ENCODE results near the gene SSR3.
"Not testable (repeated sequence)": the region's sequence is repeated elsewhere in the genome, so short reads cannot be mapped to it uniquely, and the experiment has no call there.

The SSR3 gene

DNA sequence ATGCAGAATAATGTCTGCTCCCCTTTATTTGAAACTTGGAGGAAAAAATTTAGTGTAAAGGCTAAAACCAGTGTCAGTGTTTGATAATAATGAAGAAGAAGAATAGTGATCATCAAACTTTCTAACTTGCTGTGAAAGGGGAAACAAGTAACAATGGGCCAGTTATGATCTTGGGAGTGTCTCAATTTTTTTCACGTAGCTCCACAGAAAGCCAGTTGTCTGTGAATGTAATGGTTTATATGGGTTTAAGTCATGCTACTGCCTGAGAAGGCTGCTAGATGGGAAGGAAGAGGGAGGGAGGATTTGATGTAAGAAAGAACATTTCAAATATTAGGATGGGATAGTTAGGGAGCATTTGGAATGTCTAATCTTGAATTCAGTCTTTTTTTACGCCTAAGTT, 21.1 kb upstream of the SSR3 start:
- DNase-seq (ENCODE audit: low read depth in 2 of 2, low spot score in 1 of 2), result no peak

GRCh38 chr3:156575641-156576040, 20.7 kb upstream of the SSR3 start:
- no peak for DNase-seq (ENCODE audit: low read depth in 2 of 2, low spot score in 1 of 2)

- DNase-seq (ENCODE audit: low read depth in 2 of 2, low spot score in 1 of 2), result not testable (repeated sequence)
Observed at GRCh38 chr3:156569881-156570280, 15.0 kb upstream of the SSR3 start.

DNA sequence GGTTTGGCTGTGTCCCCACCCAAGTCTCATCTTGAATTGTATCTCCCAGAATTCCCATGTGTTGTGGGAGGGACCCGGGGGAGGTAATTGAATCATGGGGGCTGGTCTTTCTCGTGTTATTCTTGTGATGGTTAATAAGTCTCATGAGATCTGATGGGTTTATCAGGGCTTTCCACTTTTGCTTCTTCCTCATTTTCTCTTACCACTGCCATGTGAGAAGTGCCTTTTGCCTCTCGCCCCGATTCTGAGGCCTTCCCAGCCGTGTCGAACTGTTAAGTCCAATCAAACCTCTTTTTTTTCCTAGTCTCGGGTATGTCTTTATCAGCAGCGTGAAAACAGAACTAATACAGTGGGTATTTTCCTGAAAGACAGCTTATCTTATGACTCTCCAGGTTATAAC, 14.1 kb upstream of the SSR3 start:
- DNase-seq (ENCODE audit: low read depth in 2 of 2, low spot score in 1 of 2), result not testable (repeated sequence)

DNA sequence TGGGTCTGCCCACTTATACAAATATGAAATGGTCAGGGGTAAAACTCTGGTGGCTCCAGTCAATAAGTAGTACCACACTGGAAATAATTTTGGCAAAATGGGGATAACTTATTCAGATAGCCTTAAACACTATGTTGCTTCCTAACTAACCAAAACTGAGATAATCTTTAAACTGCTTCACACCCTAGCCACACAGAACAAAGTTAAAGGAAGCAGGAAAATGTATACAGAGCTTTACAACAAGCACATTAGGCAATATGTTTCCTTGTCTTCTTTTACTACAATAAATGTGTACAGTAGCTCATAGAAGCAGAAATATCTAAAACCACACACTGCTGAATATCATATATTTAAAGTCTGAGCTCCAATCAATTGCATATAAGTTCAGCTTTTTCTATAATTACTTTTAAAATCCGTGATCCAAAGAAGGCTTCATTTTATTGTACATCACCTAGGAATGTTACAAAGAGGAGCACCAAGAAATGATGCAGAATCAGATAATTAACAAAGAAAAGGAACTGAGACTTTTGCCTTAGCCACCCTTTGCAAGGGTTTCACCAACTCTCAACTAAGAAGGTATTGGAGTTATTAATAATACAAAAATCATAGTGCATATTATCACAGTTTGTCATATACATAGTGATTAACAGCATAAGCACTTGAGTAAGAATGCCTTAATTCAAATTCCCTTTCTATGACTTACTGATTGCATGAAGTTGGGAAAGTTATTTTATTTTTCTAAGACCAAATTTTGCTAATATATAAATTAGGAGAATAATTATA, 9.2 kb upstream of the SSR3 start:
- no peak for DNase-seq (ENCODE audit: low read depth in 2 of 2, low spot score in 1 of 2)

GRCh38 chr3:156562486-156562885, 7.6 kb upstream of the SSR3 start:
- DNase-seq (ENCODE audit: low read depth in 2 of 2, low spot score in 1 of 2), result not testable (repeated sequence)

GRCh38 chr3:156561533-156561932, 6.6 kb upstream of the SSR3 start:
- DNase-seq (ENCODE audit: low read depth in 2 of 2, low spot score in 1 of 2), result no peak

GRCh38 chr3:156559321-156559720, 4.4 kb upstream of the SSR3 start:
- DNase-seq (ENCODE audit: low read depth in 2 of 2, low spot score in 1 of 2), result no peak

DNA sequence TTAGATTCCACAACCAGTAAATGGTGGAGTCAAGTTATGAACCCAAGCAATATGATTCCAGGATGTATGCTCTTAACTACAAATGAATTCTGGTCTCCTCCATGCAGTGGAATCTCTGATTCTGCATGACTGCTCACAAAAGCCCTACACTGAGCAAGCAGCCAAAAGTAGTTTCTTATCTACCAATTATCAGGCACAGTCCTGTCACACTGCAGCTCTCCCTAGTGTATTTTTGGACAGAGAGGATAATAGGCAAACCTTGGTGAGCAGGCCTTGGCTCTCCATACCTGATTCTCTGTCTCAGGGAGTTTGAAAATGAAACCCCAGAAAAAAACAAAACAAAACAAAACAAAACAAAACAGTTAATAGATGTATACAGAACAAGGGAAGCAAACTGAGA, 3.5 kb upstream of the SSR3 start:
- no peak for DNase-seq (ENCODE audit: low read depth in 2 of 2, low spot score in 1 of 2)

DNA sequence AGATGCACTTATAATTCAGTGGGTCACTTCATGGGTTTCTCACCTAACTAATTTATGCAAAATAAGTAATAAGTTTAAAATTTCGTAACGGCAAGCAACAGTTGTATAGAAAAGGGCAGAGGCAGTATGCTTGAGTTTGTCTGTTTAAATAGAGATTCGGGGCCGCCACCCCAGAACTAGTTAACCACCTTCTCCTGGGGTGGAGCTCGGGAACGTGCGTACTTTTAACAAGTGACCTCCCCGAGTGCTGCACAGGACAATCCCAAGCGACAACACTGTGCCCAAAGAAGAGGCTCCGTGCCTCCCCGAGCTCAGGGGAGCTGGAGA, 439 bp downstream of the SSR3 start:
- no peak for DNase-seq (ENCODE audit: low read depth in 2 of 2, low spot score in 1 of 2)

DNA sequence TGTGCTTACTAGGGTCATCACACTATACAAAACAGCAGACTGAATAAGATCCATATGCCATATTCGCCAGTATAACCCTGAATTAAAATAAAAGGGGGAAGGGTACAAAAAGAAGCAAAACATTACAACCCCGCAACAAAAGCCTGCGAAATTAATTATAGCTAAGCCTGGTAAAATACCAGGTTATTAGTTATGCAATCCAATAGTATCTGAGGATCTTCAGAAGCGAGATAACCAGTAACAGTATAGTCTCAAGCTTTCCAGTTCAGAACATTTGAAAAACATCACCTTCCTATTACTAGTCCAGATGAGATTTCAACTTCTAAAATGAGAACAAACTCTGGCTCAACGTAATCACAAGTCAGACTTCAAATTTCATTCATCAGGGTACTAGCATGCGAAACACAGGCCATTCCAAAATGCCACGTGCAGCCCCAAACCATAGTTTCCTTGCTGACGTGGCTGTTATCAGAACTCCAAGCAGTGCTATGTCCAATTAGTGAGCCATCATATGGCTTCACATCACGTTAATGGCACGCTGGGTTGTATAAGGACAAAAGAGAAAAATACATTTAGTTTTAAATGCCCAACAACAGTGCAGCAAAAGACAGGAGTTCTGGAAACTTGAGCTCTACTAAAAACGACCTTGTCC, 1.1 kb downstream of the SSR3 start:
- DNase-seq (ENCODE audit: low read depth in 2 of 2, low spot score in 1 of 2), result no peak

- DNase-seq (ENCODE audit: low read depth in 2 of 2, low spot score in 1 of 2), result no peak
Observed at GRCh38 chr3:156552973-156553372, 1.9 kb downstream of the SSR3 start.

- no peak for DNase-seq (ENCODE audit: low read depth in 2 of 2, low spot score in 1 of 2)
Observed at GRCh38 chr3:156551746-156552145, 3.2 kb downstream of the SSR3 start.

DNA sequence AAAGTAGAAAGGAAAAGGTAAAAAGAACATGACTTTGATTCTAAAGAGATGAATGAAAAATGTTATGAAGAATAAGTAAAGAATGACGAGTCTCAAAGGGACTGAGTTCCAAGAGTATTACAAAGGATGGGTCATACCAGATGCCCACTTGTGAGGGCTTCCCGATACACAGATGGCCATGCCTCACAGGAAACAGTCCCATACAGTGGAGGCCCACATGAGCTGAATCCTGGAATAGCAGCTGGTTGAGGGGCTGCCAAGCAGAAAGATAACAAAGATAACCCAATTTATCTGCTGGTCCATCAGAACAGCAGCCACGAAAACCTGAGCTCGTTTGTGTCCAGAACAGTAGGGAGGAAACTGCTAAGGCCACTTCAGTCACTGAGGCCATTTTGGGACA, 3.7 kb downstream of the SSR3 start:
- no peak for DNase-seq (ENCODE audit: low read depth in 2 of 2, low spot score in 1 of 2)

- no peak for DNase-seq (ENCODE audit: low read depth in 2 of 2, low spot score in 1 of 2)
Observed at GRCh38 chr3:156548902-156549301, 6.0 kb downstream of the SSR3 start.

DNA sequence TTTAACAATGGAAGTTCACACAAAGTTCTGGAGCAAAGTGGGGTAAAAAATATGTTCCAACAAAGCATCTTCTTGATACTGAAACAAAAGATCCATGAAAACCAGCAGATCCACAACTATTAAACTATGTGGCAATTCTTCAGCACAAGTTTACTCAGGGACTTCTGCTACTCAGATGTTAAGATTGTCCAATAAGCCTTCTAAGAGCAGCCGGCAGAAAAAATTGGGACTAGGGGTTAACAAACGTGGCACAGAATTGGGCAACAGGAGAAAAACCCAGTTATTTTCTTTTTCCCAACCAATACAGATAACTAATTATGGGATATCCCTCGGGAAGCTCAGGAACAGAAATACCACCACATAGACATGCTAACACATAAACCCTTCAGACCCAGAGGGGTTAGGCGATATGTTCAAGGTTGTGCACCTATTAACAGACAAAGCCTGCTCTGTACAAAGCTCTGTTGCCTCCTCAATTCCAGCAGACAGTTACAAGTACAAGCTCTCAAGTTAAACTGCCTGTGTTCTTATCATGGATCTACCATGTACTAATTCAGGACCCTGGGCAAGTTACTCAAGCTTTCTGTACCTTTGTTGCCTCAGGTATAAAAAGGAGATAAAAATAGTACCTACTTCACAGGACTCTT, 6.8 kb downstream of the SSR3 start:
- no peak for DNase-seq (ENCODE audit: low read depth in 2 of 2, low spot score in 1 of 2)

DNA sequence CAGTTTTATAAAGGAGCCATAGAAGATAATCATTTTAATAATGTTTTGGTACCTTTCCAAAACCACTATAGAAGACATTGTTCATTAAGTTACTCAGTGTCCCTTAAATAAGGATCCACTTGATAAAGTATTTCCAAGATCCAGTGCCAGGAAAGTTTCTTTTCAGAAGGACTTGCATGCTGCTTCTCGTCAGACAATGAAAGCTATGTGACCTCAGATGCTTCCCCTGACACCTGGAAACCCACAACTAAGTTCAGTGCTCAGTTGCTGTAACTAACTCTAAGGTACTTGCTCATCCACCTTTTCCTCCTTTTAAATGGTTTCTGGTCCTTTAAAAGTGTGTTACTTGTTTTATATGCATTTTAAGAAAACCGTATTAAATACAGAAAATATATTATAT, 7.3 kb downstream of the SSR3 start:
- no peak for DNase-seq (ENCODE audit: low read depth in 2 of 2, low spot score in 1 of 2)

DNA sequence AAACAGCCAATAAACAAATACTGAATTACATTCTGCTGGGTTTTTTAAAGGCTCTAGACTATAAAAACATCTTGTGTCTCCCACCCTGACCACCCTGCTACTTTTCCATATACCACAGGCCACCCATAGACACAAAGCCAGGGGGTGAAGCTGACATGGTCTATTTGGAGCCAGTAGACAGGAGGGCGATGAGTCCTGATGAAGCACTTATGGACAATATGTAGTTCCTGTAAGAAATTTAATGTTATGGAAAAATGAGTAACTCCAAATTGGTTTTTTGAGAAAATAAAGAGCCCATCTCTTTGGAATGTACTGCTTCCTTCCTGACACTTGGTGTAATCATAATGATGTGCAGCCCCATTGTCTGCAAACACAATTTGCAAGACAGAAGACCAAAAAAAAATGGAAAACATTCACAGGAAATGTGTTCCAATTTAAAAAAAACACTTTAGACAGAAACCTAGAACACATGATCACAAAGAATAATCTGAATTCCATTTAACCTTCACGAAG, 11.8 kb downstream of the SSR3 start:
- DNase-seq (ENCODE audit: low read depth in 2 of 2, low spot score in 1 of 2), result no peak

DNA sequence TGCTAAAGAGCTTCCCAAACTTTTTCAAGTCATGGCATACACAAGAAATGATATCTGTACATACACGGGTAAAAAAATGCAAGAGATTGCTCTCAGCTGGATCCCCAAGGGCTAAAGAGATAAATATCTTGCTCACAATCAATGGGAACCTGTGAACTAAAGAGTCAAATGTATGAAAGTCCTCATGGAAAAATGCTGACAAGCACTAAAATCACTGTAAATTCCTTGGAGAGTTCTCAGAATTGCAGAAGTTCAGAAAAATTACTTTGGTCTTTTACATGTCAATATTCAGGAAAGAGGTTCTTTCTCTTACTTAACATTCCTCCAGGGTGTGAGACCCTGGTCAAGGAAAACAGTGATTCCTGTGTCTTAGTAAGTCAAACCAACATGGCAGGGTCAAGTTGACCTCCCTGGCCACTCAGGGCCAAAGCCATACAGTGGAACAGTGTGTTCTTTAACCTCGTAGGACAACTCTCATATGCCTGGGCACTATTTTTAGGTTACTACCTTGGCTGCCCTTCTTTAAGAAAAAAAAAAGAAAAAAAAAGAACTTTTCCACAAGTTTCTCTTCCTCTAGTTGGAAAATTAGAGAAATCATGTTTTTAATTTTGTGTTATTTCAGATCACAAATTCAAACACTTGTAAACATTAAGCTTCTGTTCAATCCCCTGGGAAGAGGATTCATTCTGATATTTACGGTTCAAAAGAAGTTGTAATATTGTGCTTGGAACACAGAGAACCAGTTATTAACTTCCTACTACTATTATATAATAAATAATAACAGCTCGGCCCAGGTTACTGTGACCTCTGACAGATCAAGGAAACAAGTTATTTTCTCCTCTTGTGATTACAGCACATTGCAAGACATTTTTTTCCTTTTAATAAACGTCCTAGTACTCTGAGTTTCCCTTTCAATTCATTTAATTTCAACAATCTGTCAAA, 12.5 kb downstream of the SSR3 start:
- no peak for DNase-seq (ENCODE audit: low read depth in 2 of 2, low spot score in 1 of 2)

DNA sequence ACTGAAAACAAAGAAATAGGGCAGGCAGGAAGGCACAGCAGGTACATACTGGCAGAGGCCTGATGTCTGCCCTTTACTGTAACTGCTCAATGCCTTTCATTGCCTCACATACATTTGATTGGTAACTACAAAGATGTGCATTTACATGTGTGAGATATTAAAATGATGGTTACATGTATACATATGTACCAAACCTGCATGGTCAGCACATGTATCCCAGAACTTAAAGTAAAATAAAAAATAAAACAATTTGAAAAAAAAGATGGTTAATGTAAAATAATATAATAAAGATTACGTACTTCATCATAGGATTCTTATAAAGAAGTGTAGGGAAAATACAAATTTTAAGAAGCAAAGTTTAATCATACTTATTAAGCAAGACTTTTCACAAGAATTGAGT, 15.1 kb downstream of the SSR3 start:
- no peak for DNase-seq (ENCODE audit: low read depth in 2 of 2, low spot score in 1 of 2)

DNA sequence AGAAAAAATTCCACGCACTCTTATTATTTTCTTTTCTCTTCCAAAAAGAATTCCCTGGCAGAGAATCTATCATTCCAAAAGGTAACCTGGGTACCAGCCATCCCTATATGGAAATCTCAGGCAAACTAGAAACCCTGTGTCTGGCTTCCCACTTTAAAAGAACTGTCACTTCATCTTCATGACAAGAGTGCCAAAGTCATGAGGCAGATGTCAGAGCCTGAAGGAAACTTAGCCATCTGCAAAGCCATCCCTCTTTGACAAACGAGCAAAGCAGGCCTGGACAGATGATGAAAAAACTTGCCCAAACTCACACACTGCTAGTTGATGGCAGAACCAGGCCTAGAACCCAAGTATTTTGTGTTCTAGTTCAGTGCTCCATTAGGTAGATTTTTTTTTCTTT, 15.9 kb downstream of the SSR3 start:
- DNase-seq (ENCODE audit: low read depth in 2 of 2, low spot score in 1 of 2), result no peak

Data from stimulated activated CD8-positive, alpha-beta memory T cell treated with anti-CD3 and anti-CD28 coated beads, Interleukin-4, amount 100 ng/mL, for 4 hours (primary cell).